HL-60 (cell line): ENCODE measurements around the gene CCDC69.

Source experiments
- TF ChIP-seq, protein P1 (sequence below): IDR thresholded peaks from one replicate; pipeline ENCODE4 v1.5.1; 2011; ENCODE audit warnings: low read length, control low read depth, inconsistent platforms; ENCODE audit not compliant: insufficient read depth
- TF ChIP-seq, protein P2 (sequence below): IDR thresholded peaks from 2 replicates; pipeline ENCODE4 v1.6.1; 2012; ENCODE audit warnings: low read depth; ENCODE audit not compliant: insufficient replicate concordance

GRCh38 chr5:151237685-151238084, 13.8 kb upstream of the CCDC69 start:
- TF ChIP-seq, protein P1, sequence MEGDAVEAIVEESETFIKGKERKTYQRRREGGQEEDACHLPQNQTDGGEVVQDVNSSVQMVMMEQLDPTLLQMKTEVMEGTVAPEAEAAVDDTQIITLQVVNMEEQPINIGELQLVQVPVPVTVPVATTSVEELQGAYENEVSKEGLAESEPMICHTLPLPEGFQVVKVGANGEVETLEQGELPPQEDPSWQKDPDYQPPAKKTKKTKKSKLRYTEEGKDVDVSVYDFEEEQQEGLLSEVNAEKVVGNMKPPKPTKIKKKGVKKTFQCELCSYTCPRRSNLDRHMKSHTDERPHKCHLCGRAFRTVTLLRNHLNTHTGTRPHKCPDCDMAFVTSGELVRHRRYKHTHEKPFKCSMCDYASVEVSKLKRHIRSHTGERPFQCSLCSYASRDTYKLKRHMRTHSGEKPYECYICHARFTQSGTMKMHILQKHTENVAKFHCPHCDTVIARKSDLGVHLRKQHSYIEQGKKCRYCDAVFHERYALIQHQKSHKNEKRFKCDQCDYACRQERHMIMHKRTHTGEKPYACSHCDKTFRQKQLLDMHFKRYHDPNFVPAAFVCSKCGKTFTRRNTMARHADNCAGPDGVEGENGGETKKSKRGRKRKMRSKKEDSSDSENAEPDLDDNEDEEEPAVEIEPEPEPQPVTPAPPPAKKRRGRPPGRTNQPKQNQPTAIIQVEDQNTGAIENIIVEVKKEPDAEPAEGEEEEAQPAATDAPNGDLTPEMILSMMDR: no peak
- TF ChIP-seq, protein P2, sequence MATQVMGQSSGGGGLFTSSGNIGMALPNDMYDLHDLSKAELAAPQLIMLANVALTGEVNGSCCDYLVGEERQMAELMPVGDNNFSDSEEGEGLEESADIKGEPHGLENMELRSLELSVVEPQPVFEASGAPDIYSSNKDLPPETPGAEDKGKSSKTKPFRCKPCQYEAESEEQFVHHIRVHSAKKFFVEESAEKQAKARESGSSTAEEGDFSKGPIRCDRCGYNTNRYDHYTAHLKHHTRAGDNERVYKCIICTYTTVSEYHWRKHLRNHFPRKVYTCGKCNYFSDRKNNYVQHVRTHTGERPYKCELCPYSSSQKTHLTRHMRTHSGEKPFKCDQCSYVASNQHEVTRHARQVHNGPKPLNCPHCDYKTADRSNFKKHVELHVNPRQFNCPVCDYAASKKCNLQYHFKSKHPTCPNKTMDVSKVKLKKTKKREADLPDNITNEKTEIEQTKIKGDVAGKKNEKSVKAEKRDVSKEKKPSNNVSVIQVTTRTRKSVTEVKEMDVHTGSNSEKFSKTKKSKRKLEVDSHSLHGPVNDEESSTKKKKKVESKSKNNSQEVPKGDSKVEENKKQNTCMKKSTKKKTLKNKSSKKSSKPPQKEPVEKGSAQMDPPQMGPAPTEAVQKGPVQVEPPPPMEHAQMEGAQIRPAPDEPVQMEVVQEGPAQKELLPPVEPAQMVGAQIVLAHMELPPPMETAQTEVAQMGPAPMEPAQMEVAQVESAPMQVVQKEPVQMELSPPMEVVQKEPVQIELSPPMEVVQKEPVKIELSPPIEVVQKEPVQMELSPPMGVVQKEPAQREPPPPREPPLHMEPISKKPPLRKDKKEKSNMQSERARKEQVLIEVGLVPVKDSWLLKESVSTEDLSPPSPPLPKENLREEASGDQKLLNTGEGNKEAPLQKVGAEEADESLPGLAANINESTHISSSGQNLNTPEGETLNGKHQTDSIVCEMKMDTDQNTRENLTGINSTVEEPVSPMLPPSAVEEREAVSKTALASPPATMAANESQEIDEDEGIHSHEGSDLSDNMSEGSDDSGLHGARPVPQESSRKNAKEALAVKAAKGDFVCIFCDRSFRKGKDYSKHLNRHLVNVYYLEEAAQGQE: no peak
